Fibroblast of skin of left quadriceps (primary cell): ENCODE measurements around the gene CHAF1A.
A peak's percentile ranks its signal among the peaks of the same experiment; 100 is the strongest.

Experiments used
- DNase-seq, 2 experiments: peaks; one replicate each; pipeline ENCODE4 v3.0.0-alpha.2; 2013; ENCODE audit warnings: low read depth in 2 of 2

CHAF1A gene

GRCh38 chr19:4380254-4380727, 22.1 kb upstream of the CHAF1A start:
- no peak for DNase-seq

GRCh38 chr19:4385291-4386040, 17.0 kb upstream of the CHAF1A start:
- no peak for DNase-seq

GRCh38 chr19:4386041-4386782, 16.2 kb upstream of the CHAF1A start:
- no peak for DNase-seq

GRCh38 chr19:4388337-4389063, 13.9 kb upstream of the CHAF1A start:
- no peak for DNase-seq

GRCh38 chr19:4389064-4389375, 13.4 kb upstream of the CHAF1A start:
- no peak for DNase-seq

- DNase-seq, result no peak
Measured at GRCh38 chr19:4389511-4390016, 12.9 kb upstream of the CHAF1A start.

GRCh38 chr19:4390017-4390566, 12.3 kb upstream of the CHAF1A start:
- no peak for DNase-seq

GRCh38 chr19:4390567-4391305, 11.7 kb upstream of the CHAF1A start:
- no peak for DNase-seq

- no peak for DNase-seq
Measured at GRCh38 chr19:4391306-4391693, 11.1 kb upstream of the CHAF1A start.

GRCh38 chr19:4391701-4392483, 10.5 kb upstream of the CHAF1A start:
- DNase-seq, result no peak

GRCh38 chr19:4393947-4394590, 8.4 kb upstream of the CHAF1A start:
- DNase-seq, result no peak

- no peak for DNase-seq
Measured at GRCh38 chr19:4396949-4397783, 5.3 kb upstream of the CHAF1A start.

- no peak for DNase-seq
Measured at GRCh38 chr19:4399812-4400134, 2.7 kb upstream of the CHAF1A start.

- DNase-seq, result peak; percentile 81
Measured at GRCh38 chr19:4400135-4400936, 2.1 kb upstream of the CHAF1A start, which contains the start of gene SH3GL1. Gene SH3GL1, minus strand, starts transcription at chr19:4400547. Its CDS starts 179 bp downstream, at chr19:4400368.

GRCh38 chr19:4401769-4402170, 670 bp upstream of the CHAF1A start:
- no peak for DNase-seq

GRCh38 chr19:4403005-4403761, 743 bp downstream of the CHAF1A start:
- DNase-seq, result no peak

- no peak for DNase-seq
Measured at GRCh38 chr19:4405977-4406376, 3.5 kb downstream of the CHAF1A start.

- no peak for DNase-seq
Measured at GRCh38 chr19:4406626-4407025, 4.2 kb downstream of the CHAF1A start.
